Measurements from ENCODE around the gene PAF1.

- no peak for TF ChIP-seq POLR2A (IDR thresholded peaks at IDR 0.05; ENCODE audit: low read length)
- TF ChIP-seq GATA1 (IDR thresholded peaks at IDR 0.05; ENCODE audit: low read depth, low read length): no peak
Observed at GRCh38 chr19:39360599-39360998, 30.3 kb downstream of the PAF1 start.
